ENCODE results near the gene KRTAP19-7.

The KRTAP19-7 gene, protein sequence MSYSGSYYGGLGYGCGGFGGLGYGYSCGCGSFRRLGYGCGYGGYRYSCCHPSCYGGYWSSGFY

GRCh38 chr21:30561264-30561895, at the start of gene KRTAP19-7:
Gene KRTAP19-7 (minus strand): TSS chr21:30561314. CDS start chr21:30561289, 25 bp downstream.
- no peak for DNase-seq (ENCODE audit: low read depth)
- TF ChIP-seq, protein P1, sequence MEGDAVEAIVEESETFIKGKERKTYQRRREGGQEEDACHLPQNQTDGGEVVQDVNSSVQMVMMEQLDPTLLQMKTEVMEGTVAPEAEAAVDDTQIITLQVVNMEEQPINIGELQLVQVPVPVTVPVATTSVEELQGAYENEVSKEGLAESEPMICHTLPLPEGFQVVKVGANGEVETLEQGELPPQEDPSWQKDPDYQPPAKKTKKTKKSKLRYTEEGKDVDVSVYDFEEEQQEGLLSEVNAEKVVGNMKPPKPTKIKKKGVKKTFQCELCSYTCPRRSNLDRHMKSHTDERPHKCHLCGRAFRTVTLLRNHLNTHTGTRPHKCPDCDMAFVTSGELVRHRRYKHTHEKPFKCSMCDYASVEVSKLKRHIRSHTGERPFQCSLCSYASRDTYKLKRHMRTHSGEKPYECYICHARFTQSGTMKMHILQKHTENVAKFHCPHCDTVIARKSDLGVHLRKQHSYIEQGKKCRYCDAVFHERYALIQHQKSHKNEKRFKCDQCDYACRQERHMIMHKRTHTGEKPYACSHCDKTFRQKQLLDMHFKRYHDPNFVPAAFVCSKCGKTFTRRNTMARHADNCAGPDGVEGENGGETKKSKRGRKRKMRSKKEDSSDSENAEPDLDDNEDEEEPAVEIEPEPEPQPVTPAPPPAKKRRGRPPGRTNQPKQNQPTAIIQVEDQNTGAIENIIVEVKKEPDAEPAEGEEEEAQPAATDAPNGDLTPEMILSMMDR (IDR thresholded peaks at IDR 0.05; ENCODE audit: low read depth, low read length, missing control alignments) = no peak
- no peak within 1 kb of the TSS for H3K4me3 ChIP-seq (ENCODE audit: low read depth, low read length)
- in situ Hi-C loops (cut with HindIII; ENCODE audit: low sequenced_read_pairs) = no loop called here

- in situ Hi-C loops (cut with HindIII; ENCODE audit: low sequenced_read_pairs) = no loop called here
- no peak for DNase-seq (ENCODE audit: low read depth)
- no peak overlapping the region for H3K4me3 ChIP-seq (ENCODE audit: low read depth, low read length)
- TF ChIP-seq, protein P1 (IDR thresholded peaks at IDR 0.05; ENCODE audit: low read depth, low read length, missing control alignments) = no peak
Measured at GRCh38 chr21:30605968-30606367, 44.9 kb upstream of the KRTAP19-7 start.

DNA sequence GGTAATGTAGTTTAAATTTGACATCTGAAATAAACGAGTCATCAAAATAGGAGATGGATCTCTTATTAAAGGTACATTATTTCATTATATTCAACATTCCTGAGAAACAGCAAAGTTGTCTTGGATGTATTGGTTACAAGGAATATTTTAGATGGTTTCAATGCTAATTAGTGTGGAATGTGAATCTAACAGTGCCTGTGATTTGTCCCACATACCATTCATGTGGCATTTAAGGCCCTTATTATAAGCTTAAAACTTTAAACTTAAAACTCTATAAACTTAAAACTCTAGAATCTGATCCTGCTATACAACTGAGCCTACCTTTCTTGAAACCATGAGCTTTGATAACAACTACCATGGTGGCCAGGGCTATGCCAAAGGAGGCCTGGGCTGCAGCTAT, 39.7 kb upstream of the KRTAP19-7 start, which contains the start of gene KRTAP22-1:
Gene KRTAP22-1 (plus strand): TSS at position 301 of the 400 bp plus-strand sequence.
- H3K4me3 ChIP-seq (ENCODE audit: low read depth, low read length) = no peak within 1 kb of the TSS
- TF ChIP-seq, protein P1 (IDR thresholded peaks at IDR 0.05; ENCODE audit: low read depth, low read length, missing control alignments) = no peak
- in situ Hi-C loops (cut with HindIII; ENCODE audit: low sequenced_read_pairs) = no loop called here
- DNase-seq (ENCODE audit: low read depth) = no peak

DNA sequence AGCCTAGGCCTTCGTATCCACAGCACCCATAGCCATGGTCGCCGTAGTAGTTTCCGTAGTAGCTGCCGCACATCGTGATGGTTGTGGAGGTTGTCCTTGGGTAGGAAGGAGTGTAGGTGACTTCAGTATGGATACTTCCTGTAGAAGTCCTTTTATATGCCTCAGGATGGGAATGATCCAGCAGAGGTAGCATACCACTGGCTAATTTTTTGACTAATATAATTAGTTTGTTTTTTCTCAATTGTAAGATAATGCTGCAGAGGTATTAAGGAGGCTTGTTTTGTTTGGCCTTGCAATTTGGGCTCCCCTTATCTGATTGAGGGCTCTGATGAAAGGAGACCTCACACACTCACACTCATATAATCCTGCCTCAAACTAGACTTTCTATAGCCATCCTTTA, 37.7 kb upstream of the KRTAP19-7 start, which contains the start of gene KRTAP6-2:
Gene KRTAP6-2 (minus strand): TSS at position 101 of the 400 bp plus-strand sequence. CDS start 28 bp downstream, at position 73.
- no peak for DNase-seq (ENCODE audit: low read depth)
- no peak within 1 kb of the TSS for H3K4me3 ChIP-seq (ENCODE audit: low read depth, low read length)
- in situ Hi-C loops (cut with HindIII; ENCODE audit: low sequenced_read_pairs) = no loop called here
- TF ChIP-seq, protein P1 (IDR thresholded peaks at IDR 0.05; ENCODE audit: low read depth, low read length, missing control alignments) = no peak

- no peak within 1 kb of the TSS for H3K4me3 ChIP-seq (ENCODE audit: low read depth, low read length)
- in situ Hi-C loops (cut with HindIII; ENCODE audit: low sequenced_read_pairs) = no loop called here
- no peak for DNase-seq (ENCODE audit: low read depth)
- TF ChIP-seq, protein P1 (IDR thresholded peaks at IDR 0.05; ENCODE audit: low read depth, low read length, missing control alignments) = no peak
Measured at GRCh38 chr21:30592140-30592539, 31.0 kb upstream of the KRTAP19-7 start, which contains the start of gene KRTAP6-3. Gene KRTAP6-3 (plus strand): TSS chr21:30592440. CDS start chr21:30592446, 6 bp downstream.

GRCh38 chr21:30590297-30590696, 29.2 kb upstream of the KRTAP19-7 start, which contains the start of gene KRTAP22-2:
Gene KRTAP22-2 (minus strand): TSS chr21:30590397.
- no peak for DNase-seq (ENCODE audit: low read depth)
- in situ Hi-C loops (cut with HindIII; ENCODE audit: low sequenced_read_pairs) = no loop called here

More at GRCh38 chr21:30590297-30590696, 29.2 kb upstream of the KRTAP19-7 start, which contains the start of gene KRTAP22-2:
- no peak within 1 kb of the TSS for H3K4me3 ChIP-seq (ENCODE audit: low read depth, low read length)
- TF ChIP-seq, protein P1 (IDR thresholded peaks at IDR 0.05; ENCODE audit: low read depth, low read length, missing control alignments) = no peak
